ENCODE results near the gene CCDC138.

The CCDC138 gene

DNA sequence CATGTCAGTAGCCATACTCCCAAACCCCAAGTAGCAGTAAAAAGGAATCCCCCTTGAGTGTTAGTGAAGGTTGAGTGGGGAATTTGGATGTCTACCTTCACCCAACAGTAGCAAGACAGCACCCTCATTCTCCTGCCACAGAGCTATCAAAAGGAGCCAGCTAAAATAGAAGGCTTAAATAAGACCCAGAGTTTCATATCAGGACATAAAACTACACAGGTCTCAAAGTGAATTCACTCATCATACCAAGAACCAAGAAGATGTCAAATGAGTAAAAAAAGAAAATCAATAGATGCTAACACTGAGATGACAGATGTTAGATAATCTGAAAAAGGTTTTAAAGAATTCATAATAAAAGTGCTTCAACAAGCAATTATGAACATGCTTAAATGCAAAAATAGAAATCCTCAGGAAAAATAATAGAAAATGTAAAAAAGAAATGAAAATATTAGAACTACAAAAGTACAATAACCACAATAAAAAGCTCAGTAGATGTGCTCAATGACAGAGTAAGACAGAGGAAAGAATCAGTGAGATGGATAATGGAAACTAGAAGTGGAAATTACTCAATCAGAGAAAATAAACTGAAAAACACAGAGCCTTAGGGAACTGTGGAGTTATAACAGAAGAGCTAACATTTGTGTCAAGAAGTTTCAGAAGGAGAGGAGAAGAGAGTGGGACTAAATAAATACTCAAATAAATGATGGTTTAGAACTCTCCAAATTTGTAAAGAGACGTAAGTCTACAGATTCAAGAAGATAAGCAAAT, 111.9 kb downstream of the CCDC138 start:
- no peak for DNase-seq

DNA sequence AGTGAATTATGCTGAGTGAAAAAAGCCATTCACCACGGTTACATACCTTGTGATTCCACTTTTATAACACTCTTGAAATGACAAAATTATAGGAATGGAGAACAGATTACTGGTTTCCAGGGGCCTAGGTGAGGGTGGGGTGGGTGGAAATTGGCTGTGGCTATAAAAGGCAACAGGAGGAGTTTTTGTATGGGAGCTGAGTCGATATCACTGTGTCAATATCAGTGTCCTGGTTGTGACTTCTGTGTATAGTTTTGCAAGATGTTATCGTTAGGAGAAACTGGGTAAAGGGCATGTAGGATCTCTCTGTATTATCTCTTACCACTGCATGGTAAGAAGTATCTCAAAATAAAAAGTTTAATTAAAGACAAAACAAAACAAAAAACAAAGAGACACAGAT, 118.1 kb downstream of the CCDC138 start:
- no peak for DNase-seq

DNA sequence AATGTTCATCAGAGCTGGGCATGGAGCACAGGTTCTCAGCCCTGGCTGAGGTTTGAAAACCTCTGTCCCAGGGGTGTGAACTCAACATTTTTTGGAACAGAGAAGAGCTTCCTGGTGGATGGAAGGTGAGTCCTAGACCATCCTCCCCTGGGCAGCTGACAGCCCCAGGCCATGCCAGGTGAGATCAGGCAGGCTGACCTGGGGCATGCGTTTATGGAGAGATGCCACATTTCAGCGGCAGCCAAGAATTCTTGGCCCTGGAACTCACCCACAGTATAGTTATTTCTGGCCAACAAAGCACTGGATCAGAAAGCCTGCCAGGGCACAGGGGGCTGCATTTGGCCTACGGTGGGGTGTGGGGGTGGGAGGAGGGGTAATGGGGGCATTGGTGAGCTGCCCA, 118.6 kb downstream of the CCDC138 start:
- DNase-seq = no peak

DNA sequence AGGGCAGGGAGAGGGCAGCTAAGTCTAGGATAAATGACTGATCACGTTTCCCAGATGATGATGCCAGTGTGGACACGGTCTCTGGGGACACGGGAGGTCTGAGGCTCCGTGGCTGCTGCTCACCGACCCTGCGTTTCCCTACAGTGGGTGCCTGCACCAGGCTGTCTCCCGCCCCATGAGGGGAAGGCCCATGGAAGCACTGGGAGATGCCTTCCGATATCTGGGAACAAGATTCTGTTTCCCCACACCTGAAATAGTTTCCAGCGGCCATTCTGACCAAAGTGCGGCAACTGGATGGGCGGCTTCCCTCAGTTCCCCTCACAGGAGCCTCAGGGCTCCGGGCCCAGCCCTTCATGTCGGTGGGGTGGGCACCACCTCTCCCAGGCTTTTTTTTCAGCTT, 119.3 kb downstream of the CCDC138 start:
- no peak for DNase-seq

DNA sequence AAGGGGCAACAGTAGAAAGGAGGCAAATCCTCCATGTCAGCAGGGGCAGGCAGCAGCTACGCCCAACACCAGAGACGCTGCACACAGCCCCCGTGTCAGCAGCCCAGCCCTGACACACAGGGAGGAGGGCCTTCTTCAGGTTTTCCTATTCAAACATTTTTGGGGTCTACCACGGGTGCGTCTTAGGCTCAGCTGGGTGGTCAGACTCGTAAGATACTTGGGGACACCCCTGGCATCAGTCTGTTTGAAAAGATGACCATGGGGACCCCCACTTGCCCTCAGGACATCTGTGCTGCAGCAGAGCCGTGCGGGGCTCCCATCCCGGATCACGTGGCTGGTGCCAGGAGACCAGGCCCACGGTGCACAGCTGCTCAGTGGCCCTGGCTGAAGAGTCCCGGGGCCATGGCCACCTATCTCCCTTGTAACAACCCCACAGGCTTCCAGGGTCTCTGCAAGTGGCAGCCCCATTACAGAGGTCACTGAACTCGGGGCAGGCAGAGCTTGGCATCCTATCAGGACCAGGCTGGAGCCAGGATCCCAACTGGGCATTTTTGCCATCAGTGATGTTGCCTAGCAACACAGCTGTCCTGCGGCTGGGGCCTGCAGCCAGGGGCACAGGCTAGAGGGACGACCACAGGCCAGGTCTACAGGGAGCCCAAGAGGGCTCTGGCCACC, 120.0 kb downstream of the CCDC138 start:
- no peak for DNase-seq

DNA sequence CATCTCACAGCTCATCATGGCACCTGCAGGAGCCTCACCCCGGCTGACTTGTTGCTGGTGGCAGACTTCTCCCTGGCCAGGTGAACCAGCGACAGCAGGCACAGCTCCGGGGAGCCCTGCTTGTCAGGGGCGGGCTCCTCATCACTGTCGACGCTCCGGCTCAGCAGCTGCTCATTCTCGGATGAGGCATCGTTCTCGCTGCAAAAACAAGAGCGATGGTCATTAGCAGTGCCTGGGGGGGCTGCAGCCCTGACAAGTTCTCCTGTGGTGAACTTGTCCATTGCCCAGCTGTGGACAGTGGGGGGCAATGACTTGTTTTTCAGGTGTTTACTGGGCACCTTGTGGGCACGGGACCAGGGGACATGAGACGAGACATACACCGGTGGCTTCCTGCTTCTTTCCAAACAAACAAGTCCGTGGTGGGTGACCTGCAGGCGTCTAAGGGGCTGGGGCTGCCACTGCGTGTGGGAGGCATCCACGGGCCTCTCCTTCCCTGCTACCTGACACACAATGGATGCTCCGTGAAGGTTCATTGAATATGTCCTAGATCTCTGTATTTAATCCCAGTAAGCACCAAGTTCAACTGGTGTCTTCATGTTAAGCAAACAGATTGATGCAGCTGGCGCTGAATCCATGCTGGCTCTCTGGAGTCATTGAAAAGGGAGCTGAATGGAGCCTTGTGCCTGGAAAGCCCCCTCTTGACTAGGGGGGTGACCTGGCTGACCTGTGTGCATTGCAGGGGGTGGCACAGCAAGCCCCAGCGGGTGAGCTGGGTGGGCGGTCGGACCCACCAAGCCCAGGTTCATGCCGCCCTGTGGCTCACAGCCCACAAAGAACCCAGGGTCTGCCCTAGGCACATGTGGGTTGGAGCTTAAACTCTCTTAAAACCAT, 121.5 kb downstream of the CCDC138 start:
- DNase-seq = no peak

DNA sequence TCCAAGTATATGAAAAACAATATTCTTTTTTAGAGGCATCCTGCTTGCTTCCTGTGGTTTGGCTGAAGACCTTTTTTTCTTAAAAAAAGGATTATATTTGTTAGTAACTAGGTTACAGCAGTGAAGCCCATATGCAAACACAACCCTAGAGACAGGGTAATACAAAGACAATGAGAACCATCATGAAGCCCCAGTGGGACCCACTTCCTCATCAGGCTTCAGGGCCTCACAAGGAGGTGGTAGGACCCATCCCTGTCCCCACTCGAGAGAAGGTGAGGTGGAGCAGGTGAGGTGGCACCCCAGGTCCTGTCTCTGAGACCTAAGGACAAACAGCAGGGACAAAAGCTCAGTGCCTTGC, 122.1 kb downstream of the CCDC138 start:
- DNase-seq = no peak

DNA sequence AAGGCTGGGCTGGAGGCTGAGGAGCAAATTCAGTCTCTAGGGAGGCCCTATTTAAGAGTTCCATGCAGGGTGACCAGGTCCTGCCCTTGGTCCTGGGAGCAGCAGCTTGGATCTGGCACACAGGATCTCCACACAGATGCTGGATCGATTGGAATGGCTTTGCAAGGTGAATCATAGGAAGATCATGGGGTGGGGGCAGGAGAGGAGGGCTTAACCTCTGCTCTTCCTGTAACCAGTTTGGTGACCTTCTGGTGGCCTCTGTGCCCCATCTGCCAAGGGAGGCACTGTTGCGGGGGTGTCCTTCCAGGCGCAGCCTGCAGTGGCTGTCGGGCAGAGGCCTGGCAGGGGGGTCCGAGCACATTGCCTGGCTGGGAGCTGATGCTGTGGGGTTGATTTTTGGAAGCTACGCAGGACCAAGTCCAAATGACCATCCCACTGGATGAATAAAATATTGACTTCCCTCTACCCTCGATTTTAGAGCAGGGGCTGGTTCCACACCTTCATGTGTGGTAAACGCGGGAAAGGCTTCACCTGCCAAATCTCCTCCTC, 122.8 kb downstream of the CCDC138 start:
- DNase-seq = no peak

DNA sequence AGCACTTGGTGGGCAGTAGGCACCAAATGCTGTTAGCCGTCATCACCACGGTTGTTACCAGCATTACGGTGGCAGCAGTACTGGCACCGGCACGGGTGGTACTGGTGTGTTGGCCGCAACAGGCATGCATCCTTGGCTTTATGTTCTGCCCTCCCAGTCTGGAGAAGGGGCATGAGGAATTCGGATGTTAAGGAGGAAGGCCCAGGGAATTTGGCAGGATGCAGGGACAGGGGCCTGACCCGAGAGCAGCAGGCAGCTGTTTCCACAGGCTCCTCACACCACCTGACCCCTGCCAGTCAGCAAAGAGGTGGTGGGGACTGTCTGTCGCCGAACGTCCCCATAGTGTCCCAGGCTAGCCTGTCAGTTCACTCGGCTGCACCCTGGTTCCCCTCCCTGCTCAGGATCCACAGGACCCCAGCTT, 123.5 kb downstream of the CCDC138 start:
- DNase-seq = no peak

DNA sequence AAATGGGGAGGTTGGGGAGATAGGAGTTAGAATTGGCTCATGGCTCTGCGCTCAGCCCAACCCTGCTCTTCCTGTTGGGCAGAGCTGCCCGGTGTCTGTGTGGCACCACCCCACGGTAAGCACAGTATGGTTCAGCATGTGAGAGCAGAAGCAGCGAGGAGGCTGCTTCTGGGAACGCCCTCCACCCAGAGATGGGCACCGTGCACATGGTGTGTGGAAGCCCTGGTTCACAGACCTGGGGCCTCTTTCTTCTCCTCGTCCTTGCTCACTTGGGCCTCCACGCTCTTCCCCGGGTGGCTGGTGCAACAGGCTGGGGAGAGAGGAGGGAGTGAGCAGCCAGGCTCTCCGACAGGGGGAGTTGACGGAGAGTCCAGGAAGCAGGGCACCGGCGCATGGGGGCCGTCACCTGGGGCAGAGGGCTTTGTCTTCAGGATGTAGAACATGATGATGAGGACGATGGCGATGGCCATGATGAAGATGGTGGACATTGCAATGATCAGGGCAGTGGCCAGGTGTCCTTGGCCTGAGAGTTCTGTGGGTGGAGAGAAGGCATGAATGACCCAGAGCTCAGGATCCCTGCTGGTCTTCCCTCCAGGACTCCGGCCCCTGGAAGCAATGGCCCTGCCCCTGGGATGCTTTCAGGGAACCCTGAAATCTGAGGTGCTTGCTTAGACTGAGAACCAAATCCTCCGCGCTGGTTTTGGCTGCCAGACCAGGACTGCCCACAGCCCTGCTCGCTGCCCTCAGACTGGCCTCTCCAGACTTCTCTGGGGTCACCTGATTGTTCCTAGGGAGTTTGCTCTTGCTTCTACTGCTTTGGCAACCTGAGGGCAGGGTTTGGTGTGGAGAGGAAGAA, 124.2 kb downstream of the CCDC138 start:
- DNase-seq = no peak

DNA sequence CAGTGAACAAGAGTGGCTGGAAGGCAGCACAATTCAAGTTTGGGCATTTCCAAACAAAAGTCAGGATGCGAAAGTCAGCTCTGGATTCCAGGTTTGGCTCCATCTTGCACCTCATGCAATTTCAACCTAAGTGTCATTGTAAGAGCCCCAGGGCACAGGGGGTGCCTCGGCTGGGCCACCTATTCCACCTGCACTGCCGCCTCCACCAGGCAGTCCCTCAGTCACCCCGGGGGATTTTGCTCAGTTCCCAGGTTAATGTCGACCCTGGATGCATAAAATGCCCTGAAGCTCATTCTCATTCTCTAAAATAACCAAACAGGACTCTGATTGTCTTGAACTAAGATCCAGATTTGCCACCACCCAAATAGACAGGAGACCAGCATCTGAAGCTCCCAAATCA, 124.8 kb downstream of the CCDC138 start:
- no peak for DNase-seq

DNA sequence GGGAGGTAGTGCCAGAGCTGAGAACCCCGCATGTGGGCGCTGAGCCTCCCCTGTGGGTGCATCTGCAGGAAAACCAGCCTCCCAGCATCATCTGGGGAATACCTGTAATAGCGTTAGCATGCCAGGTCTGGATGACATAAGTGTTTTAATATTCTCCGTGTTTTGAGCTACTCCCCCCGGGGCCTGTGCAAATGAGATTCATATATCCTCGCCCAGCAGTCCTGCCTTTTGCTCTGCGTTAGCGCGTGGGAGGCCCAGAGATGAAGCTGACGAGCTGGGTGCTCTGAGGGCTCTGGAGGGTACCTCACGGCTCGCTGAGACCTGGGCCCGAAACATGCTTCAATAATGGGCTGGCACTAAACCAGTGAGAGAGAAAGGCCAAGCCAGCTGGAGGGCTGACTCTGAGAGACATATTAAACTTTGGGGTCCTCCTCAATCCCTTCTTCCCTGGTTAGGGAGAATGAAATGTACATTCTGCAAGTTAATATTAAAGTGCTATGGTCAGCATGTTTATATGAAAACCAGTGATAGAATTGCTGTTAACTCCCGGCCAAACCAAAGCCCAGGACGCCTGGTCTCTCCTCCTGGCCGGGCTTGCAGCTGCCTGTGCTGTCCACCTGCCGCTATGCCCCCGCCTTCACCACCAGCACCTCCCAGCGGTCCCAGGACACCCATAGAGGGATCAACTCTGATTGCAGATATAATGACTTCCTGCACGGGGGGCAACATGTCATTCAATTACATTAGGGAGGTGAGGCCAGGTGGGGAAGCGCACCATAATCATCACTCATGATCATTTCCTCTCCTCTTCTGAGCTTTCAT, 125.4 kb downstream of the CCDC138 start:
- DNase-seq = no peak

DNA sequence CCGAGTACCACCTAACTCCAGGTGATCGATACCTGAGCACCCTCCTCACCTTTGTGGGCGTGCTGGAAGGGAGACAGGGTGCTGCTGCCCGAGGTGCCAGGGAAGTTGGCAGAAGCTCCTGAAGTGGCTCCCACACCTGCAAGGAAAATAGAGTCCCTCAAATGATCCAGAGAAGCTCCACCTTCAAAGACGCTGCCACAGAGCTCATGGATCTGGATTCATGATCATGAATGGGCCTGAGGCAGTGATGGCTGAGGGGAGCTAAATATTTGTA, 126.0 kb downstream of the CCDC138 start:
- DNase-seq = no peak

DNA sequence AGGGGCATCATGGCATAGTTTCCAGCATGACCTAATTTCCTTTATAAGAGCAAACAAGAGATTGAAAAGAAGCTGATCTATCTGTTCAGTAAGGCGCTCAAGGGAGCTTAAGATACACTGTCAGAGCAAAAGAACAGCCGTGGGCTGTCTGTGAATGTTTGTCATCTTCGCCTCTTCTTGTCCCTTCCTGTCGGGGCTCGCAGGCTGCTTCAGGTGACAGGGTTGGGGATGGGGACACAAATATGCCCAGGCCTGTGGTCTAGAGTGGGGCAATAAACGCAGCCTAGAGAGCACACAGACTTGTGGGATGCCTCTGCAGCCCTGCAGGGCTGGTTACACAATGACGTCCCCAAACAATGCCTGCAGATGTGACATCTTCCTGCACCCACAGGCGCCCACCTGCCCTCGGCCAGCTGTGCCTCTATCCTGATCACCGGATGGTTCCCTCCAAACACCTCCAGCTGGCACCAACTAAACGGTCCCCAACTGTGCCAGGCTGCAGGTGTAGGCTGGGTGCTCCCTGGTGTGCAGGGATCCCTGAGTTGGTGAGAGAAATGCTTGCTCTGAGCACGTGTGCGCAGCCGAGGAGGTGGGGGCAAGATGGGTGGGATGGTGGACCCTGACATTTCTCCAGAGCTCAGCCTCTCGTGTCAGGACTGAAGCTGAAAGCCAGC, 129.7 kb downstream of the CCDC138 start:
- no peak for DNase-seq

DNA sequence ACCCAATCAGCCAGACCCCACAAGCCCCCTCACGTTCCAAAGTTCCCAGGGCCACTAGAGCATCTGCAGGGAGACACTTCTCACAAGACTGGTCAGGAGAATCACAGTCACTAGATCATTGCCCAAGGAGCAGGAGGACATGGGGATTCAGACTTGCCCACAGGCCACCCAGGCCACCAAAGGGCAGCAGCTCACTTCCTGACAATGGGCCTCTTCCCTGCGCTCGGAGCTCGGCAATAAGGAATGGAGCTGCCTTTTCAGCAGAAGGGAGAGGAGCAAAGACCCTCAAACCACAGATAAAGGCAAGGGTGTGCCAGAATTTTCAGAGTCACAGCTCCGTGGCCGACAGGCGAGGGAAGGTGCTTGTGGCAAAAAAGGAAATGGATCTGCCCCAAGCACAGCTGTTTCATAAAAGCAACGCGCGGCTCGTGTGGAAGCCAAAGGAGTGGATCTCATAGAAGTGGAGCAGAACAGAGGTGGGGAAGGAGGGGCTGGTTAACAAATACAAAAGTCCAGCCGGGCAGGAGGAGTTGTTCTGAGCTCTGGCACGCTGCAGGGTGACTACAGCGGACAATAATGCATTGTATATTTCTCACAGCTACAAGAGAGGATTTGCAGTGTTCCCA, 130.3 kb downstream of the CCDC138 start:
- no peak for DNase-seq

DNA sequence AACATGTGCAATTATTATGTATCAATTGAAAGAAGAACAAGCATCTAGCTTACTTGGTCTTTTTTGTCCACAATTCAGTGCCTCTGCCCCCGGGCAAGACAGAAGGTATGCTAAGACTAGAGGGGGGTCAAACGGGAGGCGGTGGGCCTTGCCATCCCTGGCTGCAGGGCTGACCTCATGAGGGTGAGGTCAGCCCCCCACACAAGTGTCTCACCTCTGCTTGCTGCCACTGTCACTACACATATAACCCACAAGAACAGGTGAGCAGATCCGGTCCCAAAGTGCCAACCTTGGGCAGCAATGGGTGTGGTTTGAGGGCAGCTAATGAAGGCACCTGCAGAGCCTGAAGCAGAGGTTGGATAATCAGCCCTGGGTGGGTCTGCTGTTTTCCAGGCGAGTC, 131.0 kb downstream of the CCDC138 start:
- no peak for DNase-seq

DNA sequence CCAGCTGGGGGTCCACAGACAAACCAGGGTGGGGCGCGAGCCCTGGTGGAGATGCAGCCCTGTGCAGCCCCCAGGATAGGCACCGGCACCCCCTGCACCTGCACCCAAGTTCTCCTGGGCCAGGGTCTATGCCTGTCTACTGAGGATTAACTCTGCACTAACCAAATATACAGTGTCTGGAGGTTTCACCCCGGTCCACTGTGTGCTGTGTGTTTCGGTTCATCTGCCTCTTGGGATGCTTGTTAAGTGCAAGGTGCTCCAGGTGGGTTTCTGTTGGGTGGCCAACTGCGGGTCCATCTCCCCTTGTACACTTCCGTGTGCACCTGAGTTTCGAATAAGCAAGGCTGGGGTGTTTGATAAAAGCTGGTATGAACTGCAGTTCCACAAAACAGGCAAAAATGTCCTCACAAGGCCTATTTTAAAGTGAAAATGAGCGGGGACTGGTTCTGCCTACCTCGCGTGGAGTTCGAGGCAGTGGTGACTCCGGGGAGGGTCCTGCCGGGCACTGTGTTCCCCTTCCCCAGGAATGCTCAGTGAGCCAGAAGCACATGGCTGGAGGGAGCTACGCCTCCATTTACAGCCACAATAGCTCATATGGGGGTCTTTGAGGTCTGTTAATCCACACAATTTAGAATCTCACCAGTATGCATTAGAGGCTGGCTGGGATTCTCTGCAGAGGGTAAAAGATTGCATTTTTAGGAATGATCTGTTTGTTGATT, 131.7 kb downstream of the CCDC138 start:
- DNase-seq = no peak

DNA sequence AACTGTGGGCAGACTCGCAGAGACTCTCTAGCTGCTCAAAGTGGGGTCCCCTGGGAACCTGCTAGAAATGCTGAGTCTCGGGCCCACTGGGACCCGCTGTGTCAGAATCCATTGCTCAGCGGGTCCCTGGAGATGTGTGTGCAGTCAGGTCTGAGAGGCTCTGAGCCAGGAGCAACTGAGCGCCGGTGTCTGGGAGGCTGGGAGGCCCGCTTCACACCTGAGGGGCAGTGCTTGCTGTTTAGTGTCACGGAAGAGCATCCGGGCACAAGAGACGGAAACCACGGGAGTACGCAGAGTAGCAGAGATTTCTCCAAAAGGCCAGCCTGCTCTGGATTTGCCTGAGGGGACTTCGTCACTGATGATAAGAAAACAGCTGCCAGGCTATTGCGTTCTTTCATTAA, 132.4 kb downstream of the CCDC138 start:
- DNase-seq = no peak

DNA sequence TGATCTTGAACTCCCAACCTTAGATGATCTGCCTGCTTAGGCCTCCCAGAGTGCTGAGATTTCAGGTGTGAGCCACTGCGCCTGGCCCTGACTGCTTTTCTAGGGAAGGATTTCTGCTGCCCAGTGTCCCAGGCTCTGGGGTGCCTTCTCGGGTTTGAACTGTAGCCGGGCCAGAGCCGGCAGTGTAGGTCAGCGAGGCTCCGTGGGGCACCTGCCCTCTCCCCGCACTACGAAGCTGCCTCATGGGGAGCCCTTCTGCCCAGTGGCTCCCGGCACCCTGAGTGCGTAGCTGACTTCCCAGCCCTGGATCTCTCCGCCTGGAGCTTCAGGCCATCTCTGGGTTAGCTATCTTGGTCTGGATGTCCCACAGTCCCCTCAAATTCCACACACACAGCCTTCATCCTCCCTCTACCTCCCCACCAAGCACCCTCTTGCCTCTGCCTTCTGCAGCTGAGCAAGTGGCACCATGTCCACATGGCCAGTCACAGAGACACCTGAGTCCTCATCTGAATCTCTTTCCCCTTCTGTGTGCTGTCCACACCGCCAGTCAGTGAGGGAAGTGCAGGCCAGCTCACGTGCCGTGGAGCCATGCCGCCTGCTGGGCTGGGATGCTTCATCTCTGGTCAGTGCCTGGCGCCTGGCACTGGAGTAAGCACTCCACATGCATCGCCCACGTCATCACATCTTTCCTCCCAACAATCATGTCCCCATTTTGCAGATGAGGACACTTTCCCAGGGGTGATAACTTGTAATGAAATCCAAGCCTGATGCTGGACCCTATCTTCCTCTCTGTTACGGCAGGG, 133.2 kb downstream of the CCDC138 start:
- no peak for DNase-seq

Measured in DMS79 treated with DMSO at 0.1 percent for 48 hours (cell line).